ENCODE results near the gene UPK2.

The UPK2 gene

DNA sequence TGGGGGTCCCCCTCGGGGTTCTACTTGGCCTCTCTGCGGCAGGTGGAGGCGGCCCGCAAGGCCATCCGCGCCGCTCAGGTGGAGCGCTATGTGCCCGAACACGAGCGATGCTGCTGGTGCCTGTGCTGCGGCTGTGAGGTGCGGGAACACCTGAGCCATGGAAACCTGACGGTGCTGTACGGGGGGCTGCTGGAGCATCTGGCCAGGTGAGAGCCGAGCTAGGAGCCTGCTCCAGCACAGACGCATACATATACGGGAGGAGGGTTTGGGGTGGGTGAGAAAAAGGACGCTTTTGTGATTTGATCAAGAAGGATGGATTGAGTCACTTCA, 42.3 kb downstream of the UPK2 start:
- TF ChIP-seq, protein P1, sequence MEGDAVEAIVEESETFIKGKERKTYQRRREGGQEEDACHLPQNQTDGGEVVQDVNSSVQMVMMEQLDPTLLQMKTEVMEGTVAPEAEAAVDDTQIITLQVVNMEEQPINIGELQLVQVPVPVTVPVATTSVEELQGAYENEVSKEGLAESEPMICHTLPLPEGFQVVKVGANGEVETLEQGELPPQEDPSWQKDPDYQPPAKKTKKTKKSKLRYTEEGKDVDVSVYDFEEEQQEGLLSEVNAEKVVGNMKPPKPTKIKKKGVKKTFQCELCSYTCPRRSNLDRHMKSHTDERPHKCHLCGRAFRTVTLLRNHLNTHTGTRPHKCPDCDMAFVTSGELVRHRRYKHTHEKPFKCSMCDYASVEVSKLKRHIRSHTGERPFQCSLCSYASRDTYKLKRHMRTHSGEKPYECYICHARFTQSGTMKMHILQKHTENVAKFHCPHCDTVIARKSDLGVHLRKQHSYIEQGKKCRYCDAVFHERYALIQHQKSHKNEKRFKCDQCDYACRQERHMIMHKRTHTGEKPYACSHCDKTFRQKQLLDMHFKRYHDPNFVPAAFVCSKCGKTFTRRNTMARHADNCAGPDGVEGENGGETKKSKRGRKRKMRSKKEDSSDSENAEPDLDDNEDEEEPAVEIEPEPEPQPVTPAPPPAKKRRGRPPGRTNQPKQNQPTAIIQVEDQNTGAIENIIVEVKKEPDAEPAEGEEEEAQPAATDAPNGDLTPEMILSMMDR (IDR thresholded peaks at IDR 0.05), result no peak

DNA sequence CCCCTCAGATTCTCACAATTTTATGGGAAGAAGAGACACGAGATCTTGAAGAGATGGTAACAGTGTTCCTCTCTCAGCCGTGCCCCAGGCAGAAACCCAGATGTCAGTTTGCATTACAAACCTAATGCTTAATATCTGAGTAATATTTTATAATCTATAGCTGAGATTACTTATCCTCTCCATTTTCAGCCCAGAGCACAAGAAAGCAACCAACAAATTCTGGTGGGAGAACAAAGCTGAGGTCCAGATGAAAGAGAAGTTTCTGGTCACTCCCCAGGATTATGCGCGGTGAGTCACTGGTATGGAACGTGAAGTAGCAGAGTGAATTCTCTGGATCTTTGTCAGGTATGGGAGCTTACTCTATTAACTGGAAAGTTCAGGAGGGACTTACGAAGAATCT, 42.7 kb downstream of the UPK2 start:
- TF ChIP-seq, protein P1 (IDR thresholded peaks at IDR 0.05), result no peak

DNA sequence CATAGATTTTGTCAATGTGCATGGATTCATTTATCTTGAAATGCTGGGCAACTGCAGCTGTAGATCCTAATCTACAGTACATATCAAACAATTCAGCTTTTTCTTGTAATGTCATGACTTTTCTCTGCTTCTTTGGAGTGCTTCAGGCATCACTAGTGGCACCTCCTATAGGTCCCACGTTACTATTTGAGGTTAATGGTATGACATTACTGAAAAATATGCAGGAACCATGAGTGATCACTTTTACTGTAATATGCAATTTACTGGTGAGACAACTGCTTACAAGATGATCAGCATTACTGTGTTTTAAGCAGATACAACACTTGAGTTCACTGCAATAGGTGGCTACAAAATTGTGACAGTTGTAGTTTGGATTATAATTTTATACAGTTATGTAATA, 44.8 kb downstream of the UPK2 start:
- TF ChIP-seq, protein P1 (IDR thresholded peaks at IDR 0.05), result no peak

DNA sequence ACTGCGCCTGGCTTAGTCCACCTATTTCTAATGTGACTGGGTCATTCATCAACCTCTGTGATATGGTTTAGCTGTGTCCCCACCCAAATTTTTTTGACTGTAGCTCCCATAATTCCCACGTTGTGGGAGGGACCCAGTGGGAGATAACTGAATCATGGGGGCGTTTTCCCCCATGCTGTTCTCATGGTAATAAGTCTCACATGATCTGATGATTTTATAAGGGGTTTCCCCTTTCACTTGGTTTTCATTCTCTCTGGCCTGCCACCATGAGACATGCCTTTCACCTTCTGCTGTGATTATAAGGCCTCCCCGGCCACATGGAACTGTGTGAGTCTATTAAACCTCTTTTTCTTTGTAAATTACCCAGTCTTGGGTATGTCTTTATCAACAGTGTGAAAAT, 50.6 kb downstream of the UPK2 start:
- TF ChIP-seq, protein P1 (IDR thresholded peaks at IDR 0.05), result no peak
